GM20431 (cell line): ENCODE measurements around the gene REXO1.

Source experiments
- in situ Hi-C: fragments of 300-500 bp; cut with MseI, MboI; formaldehyde crosslinking; loops from one replicate; pipeline ENCODE4 v1.15.0; 2020; ENCODE audit warnings: low sequenced_read_pairs; ENCODE audit not compliant: unreplicated experiment

REXO1 gene

DNA sequence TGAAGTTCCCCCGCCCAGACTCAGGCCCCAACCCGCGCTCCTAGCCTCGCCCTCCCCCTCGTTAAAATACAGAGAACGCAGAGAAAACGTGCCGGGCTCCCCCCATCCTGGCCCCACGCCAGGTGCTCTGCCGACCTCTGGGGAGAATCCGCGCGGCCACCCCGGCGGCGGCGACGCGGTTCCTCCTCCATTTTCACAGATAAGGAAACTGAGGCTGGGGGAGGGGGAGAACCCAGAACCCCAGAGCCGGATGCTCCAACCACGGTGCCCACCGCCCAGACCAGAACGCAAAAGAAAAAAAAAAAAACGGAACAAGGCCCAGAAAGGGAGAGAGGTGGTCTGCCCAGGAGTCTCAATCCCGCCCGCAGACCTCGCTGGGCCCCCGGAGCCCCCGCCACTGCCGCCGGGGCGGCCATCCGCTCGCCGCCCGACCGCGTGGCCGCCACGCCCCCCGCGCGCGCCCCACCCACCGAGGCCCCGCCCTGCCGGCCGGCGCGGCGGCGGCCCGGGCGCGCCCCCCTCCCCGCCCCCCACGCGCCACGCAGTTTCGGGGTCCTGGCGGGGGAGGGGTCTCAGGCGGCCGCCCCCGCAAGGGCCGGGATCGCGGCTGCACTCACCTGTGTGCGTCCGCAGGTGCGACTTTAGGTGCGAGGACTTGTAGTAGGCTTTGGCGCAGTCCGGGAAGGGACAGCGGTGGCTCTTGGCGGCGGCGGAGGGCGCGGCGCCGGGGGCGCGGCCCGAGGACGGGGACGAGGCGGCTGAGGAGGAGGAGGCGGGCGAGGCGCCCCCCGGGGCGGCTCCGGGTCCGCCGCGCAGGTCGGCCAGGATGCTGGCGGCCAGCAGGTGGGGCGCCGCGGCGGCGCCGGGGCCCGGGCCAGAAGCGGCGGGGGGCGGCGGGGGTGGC lies 14.4 kb upstream of the REXO1 start:
- in situ Hi-C loops: no loop called here

DNA sequence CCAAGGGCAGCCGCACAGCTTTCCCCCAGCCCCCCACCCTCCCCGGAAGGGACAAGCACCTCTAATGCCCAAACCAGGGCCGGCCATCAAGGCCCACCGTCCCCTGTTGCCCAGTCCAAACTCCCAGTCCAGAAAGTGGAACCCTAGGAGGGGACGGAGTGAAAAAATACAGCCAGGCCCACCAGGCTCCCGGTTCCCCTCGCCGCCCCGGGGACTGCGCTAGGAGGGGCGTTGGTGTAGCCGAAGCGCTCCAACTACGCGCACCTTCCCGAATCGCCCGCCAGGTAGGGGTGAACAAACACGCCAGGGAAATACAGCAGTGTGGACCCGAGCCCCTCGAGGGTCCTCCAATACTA lies 13.8 kb upstream of the REXO1 start:
- in situ Hi-C loops: no loop called here

DNA sequence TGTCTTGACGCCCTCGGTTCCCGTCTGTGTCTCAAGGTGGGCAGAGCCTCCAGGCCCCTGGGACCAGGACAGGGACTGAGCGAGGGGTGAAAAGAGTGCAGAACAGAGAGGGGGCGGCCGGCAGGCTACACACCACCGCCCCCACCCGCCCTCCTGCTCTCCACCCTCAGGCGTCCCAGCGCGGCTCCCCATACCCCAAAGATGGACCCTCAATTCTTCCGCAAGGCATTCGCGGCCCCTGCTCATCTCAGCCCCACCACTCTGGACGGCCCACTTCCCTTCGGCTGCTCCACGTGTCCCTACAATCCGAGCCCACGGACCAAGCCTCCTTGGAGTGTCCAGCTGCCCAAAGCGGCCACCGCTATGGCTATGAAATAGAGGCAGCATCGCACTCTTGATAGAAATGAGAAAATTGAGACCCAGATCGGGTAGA lies 13.3 kb upstream of the REXO1 start:
- in situ Hi-C loops: no loop called here

DNA sequence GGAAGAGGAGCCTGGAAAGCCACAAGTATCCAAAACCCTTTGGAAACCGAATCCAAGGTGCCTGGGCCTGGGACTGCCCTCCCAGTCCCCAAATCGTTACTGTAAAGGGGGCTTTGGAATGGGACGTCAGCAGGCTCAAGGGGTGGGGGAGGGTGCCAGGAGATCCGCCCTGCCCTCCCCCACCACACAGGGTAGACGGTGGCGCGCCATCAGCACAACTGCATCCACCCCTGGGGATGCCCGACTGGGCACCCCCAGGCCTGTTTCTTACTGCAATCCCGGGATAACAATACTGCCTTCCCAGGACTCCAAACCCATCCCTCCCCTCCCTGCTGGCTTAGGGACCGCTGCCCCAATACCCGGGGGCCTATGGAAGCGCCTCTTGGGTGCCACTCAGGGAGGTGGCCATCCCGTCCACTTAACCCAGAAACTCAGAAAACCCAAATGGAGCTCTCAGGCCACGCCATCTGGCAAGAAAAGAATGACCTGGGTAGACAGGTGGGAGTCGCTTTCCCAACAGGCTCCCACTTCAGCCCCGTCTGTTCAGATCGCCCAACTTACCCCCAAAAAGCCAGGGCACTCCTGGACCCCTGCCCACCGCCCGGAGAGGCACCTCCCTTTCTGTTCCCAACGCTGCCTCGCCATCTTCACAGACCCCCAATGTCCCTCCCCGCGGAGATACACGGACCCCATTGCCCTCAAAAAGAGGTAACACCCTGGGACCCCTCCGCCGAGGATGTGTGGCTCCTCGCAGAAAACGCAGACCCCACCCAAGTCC lies 12.7 kb upstream of the REXO1 start:
- in situ Hi-C loops: no loop called here

DNA sequence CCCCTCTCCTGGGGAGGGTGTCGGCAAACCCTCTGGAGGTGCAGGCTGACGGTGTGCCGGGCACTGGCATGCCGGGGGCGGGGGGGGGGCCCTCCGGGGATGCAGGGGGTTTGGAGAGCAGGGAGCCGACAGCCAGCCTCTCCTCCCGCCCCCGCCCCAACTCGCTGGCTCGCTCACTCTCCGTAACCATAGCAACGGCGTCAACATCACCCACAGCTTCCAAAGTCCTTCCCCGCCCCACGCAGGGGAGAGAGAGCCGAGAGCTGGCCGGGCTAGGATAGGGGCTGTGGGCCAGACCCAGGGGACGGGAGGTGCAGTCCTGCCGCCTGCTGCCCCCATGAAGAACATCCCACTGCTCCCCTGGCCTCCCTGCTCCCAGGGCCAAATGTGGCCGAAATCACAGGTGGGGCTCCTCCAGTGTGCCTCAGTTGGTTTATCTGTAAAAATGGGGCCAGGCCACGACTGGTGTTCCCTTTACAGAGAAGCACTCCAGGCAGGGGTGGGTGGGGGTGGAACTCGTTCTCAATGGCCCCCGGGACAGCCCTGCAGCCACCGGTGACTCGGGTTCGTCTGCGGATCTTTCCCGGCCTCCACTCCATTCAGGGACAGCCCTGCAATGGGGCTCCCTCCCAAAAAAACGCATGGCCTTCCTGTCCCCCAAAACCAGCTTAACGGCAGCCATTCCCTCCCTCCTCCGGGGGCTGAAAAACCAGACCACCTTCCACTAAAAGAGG lies 11.9 kb upstream of the REXO1 start:
- in situ Hi-C loops: no loop called here

DNA sequence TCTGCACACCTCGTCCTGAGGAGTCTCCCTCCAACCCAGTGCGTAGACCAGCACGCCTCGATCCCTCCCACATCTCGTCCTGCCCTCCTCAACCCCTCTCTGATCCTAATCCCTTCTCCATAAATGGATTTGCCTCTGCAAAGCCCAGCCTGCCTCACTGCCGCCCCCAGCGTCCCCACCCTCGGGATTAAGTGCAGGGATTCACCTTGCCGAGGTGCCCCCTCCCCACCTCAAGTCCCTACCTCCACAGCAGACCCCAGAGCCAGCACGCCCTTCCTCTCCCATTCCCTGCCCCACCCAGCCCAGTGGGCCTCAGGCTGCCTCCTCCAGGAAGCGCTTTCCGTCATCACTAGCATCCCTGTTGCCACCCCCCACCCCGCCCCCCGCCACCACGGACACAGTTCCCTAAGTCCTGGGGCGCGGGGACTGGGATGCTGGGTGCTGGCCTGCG lies 11.1 kb upstream of the REXO1 start:
- in situ Hi-C loops: no loop called here

DNA sequence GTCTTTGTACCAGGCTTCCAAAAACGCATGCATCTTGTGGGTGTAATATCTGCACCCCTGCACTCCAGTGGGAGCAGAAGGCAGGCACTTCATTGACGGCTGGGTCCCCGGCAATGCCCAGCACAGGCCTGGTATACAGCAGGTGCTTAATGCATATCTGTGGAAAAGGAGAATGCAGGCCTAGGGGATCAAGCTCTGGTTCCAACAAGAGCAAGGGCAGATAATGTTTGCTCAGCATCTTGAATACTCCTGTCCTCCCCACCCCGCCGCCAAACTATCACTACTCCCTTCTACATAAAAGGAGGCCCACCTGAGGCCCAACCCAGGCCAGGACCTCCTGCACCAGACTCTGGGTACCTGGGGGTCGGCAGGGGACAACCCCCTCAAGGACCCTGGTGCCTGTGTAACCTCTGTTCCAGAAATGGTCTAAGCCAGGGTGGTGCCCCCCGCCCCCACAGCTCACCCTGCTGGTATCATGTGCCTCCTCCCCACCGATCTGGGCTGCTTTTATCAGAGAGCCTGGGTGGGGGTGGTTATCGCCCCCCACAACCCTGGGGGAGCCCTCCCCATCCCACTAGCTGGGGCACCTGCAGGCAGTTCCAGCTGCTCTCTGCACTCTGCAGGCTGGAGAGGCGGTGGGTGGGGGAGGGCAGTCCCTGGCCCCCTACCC lies 10.3 kb upstream of the REXO1 start:
- in situ Hi-C loops: no loop called here

DNA sequence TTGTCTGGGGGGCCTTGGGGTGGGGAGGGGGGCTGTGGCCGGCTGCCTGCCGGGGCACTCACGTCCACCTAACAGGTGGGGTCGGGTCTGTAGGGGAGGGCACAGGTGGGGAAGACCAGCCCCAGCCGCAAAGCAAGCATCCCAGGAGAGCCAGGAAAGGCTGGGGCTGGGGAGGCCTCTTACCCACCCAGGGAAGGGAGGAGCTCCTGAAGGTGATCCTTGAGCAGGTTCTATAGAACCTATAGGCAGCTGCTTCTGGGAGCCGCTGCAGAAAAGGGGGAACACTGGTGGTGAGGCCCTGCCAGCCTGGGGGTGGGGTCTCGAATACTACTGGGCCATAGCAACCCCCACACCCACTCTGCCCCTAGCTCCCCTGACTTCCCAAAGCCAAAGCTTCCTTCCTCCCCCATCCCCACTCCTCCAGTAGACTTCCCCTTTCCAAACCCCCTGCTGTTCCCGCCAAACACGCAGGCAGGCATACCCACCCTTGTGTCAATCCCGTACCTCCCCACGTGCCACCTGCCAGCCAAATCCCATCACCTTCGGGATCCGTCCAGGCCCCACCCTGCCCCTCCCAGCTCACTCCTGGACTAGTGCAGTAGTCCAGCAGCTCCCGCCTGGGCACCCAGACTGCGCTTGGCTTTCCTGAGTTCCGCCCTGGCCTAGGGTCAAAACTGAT lies 9.5 kb upstream of the REXO1 start:
- in situ Hi-C loops: no loop called here

DNA sequence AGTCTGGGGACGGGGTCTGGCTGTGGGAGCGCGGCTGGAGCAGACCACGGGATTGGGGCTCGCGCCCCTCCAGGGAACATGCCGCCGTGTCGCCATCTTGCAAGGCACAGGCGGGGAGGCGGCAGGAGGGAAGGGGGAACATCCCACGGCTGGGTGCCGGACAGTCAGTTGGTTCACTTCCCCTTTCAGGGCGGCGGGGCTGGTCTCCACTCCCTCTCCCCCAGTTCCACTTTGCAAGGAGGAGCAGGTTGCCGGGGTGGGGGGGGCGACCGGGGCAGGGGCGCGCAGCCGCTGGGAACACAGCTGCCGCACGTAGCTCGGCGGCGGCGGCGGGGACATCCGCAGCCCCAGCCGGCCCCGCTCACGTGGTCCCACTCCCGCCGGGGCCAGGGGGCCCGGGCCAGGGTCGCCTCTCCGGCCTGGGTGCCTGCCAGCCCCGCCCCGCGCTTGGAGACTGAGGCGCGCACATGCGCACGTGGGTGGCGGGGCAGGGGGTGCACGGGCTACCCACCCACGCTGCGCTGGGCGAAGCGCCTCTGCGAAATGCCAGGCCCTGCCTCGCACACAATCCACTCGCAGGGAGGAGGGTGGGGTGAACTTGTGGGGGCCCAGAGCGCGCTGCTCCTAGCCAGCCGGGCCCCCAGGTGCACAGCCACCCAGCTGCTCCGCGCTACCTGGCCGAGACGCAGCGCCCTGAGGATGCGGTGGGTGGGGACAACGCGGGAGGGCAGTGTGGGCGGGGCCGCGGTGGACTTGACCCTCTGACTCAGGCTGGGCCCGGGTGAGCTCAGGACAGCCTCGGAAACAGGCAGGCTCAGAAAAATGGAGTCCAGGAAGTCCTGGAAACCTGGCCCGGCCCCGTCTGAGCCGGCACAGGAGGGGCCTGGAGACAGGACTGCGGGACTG lies 8.7 kb upstream of the REXO1 start:
- in situ Hi-C loops: no loop called here

DNA sequence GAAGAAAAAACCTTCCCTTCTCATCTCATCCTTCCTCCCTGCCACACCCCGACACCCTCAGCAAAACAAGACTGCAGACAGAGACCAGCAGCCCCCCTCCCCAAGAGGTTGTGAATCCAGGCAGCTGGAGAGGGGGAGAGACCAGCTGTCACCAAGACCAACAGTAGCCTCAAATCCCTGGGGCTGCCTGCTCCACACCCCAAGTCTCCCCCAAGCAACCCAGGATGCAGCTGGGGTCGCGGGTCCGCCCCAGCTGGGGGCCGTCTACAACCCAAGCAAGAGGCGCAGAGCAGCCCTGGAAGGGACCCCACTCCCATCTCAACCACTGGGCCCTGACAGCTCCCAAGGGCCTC lies 8.0 kb upstream of the REXO1 start:
- in situ Hi-C loops: no loop called here

DNA sequence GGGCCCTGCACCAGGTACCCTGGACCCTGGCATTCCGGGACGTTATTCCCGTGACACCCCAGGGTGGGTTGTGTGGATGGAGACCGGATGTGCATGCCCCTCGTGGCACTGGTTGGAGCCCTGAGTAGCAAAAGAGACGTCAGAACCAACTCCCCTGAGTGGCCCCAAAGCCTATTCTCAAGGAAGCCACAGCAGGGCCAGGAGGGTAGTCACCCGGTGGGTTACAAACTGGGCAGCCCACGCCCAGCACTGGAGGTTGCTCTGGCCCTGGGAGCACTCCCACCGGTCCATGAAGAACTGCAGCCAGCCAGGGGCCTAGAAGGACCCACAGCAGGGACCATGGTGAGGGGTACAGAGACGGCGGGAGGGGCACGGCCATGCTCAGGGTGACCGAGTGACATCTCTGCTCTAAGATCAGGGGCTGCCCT lies 7.6 kb upstream of the REXO1 start:
- in situ Hi-C loops: no loop called here

DNA sequence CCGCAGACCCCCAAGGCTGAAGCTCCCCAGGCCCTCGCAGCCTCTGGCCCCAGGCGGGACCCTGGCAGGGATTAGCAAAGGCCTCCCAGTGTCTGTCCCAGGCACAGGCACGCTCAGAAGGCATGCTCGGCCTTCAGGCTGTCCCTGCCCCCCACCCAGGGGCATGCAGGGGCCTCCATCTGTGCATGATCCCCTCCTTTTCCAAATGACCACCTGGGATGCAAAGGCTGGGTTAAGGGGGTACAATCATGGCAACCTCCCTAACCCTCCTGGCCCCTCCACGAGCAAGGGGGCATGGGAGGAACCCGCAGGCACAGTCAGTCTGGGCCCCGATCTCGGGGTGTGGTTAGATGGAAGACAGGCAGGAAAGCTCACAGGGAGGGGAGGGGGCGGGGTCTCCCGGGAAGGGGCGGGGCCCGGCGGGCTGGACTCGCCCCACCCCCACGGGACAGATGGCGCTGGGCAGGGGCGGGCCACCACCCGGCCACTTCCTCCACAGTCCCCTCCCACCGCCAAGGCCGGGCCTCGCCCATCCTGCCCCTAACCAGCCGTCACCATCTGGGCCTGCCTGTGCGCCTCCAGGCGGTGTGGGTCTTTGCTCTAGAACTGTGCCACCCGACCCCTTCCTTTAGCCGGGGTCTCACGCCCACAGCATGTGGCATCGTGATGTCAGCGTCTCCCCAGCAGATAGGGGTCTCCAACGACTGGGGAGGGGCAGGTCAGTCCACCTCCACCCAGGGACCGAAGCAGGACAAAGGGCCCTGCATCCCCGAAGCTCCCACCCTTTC lies 7.0 kb upstream of the REXO1 start:
- in situ Hi-C loops: no loop called here

DNA sequence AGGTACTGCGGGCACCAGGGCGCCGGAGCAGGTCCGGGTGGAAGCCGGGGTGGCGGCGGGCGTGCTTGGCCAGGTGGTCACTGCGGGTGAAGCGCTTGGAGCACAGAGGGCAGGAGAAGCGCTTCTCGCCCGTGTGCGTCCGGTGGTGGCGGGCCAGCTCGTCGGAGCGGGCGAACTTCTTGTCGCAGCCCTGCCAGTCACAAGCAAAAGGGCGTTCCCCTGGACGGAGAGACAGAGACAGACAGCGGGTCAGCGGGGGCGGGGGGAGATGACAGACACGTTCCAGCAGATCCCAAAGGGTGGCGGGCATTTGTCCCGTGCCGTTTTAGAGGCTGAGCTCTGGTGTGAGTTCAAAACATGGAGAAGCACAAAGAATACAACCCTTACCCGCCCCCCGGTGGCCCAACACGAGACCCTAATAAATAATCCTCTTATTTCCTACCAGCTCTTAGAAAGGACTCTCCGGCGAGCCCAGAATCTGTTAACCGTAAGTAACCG lies 6.3 kb upstream of the REXO1 start:
- in situ Hi-C loops: no loop called here

DNA sequence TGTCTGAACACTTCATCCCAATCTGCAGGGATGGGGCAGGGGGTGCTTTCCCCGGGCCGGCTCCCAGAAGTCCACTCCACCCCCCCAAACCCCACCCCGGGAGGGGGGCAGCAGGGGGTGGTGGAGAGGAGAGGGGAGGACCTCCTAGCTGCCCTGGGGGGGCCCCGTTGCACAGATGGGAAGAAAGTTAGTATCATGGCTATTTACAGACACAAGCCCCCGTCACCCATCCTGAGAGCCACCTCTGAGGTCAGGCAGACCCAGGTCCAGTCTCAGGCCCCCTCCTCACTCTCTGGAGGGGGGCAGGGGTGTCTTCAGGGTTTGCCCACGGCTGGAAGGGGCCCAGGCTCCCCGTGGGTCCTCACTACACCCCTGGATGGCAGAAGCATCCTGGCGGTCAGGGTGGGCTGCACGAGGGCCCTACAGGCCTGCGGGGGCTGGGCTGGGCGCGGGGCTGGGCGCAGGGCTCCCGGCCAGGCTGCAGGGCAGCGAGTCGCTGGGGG lies 5.8 kb upstream of the REXO1 start:
- in situ Hi-C loops: no loop called here

DNA sequence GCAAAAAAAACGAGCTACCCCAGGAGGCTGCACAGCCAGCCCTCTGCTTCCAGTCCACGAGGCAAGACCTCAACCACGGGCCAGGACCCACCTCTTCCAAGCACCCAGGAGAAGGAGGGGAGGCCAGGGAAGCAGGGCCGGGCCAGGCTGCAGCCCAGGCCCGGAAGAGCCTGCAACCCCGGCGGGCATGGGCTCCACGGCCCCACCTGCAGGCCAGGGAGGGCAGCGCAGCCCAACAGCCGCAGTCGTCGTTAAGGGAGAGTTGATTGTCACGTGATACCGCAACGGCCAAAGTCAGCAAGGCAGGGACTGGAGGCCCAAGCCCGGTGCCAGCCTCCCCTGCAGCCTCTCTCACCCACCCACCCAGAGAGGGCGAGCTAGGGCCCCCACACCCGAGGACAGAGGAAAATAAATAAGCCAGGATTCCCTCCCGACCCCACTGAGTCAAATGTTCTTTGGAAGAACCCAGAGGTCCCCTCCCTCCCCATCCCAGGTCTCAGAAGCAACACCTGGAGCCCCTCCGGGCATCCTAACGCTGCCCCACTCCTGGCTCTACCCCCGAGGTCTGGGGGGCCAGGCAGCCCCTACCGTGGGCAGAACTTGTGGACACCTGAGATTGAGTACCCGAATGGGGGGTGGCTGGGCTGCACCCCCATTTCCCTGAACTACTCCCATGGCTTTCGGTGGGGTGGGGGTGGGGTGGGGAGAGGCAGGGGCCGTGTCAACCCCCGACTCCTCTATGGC lies 5.2 kb upstream of the REXO1 start:
- in situ Hi-C loops: no loop called here

DNA sequence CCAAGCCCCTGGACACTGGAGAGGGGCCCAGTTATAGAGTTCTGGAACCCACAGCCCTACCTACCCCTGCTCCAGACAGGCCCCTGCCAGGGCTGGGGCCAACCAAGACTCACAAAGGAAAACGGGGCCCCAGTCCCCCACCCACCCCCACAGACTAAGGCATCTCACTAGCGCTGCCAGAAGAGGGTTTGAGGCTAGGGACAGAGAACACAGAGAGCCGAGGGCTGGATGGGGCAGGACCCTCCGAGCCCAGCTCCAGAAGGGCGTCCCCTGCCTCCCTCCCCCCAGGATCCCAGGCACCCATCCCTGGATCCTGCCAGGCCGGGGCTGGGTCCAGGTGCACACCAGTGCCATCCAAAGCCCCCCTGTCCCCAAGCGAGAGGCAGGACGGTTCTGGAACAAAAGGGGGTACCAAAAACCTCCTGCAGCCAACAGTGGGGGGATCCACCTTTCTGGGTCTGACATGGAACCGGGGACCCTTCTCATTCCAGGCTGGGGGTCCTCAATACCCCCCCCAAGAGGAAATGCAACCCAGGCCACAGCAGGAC lies 4.4 kb upstream of the REXO1 start:
- in situ Hi-C loops: no loop called here
